K562 (cell line): ENCODE data around the gene WWOX. TPM values are rescaled to one million over a fixed set of nuclear protein-coding genes. Genes with fewer than 3 reads are reported as not detected.
A peak's percentile ranks its signal among the peaks of the same experiment; 100 is the strongest.

Experiments
- ATAC-seq: fragments of 200-7000 bp; cut with Tn5 transposase; 3 replicates; pipeline ENCODE4 v1.9.1; 2020; ENCODE audit warnings: moderate library complexity
- BruUV-seq: library from RNA; stranded (reverse); fragments of 400-500 nt; replicated peaks from 2 replicates; lab custom pipeline; 2021; lab: Mats Ljungman, UMichigan
- CTCF ChIA-PET: fragments of 300-600 bp; formaldehyde crosslinking; extraction: SDS; loops from one replicate; lab custom pipeline; 2021; ENCODE audit warnings: low intra/inter-chr PET ratio; lab: Yijun Ruan, JAX
- POLR2A ChIA-PET: fragments of 300-600, 350-650 bp; sonication (Branson Sonifier 250); formaldehyde crosslinking; extraction: SDS; loops from one replicate; lab custom pipeline; 2021; ENCODE audit warnings: antibody characterized with exemption, inconsistent platforms; lab: Yijun Ruan, JAX
- DNase-seq, 4 experiments: peaks; one replicate each; pipeline versions ENCODE4 v3.0.0 to v3.0.0-alpha.2; 2011 to 2018; ENCODE audit warnings: low spot score in 3 of 4, mixed read lengths in 3 of 4; ENCODE audit errors: extremely low read depth in 1 of 4
- FAIRE-seq: peaks from 2 replicates; lab custom pipeline; 2011; peaks lifted over from hg19 to GRCh38; lab: Jason Lieb, UNC
- H2AFZ ChIP-seq: 2 replicates; pipeline ENCODE4 v1.6.0; 2011; ENCODE audit warnings: low read depth, low read length, control low read depth, inconsistent platforms
- H3K27ac ChIP-seq: fragments of 200-600 bp; 3 replicates; pipeline ENCODE4 v1.8.0; 2011; ENCODE audit warnings: low read depth, mild to moderate bottlenecking, control low read depth, inconsistent platforms, low read length, moderate library complexity, mixed read lengths; ENCODE audit errors: extremely low read depth
- H3K27me3 ChIP-seq, 2 experiments: fragments of 300-600 bp in 1 of 2; 2 replicates in 1 of 2; 3 replicates in 1 of 2; pipeline versions ENCODE4 v1.6.0 to v1.8.0; 2011; ENCODE audit warnings: inconsistent platforms in 2 of 2, low read length in 2 of 2, mild to moderate bottlenecking in 1 of 2, mixed read lengths in 1 of 2, moderate library complexity in 1 of 2; ENCODE audit not compliant: control insufficient read depth in 2 of 2, insufficient read depth in 2 of 2
- H3K36me3 ChIP-seq: fragments of 300-600 bp; 3 replicates; pipeline ENCODE4 v1.8.0; 2011; ENCODE audit warnings: mild to moderate bottlenecking, low read length, inconsistent platforms; ENCODE audit not compliant: control insufficient read depth, insufficient read depth
- H3K4me1 ChIP-seq, 2 experiments: fragments of 200-600 bp in 1 of 2; replicated peaks in 1 of 2; 2 replicates in 1 of 2; 3 replicates in 1 of 2; pipeline versions ENCODE4 v1.5.1 to v1.8.0; 2011; ENCODE audit warnings: inconsistent platforms in 2 of 2, low read length in 2 of 2, mild to moderate bottlenecking in 1 of 2, mixed read lengths in 1 of 2, moderate library complexity in 1 of 2; ENCODE audit not compliant: control insufficient read depth in 2 of 2, insufficient read depth in 2 of 2
- H3K4me2 ChIP-seq: 2 replicates; pipeline ENCODE4 v1.6.1; 2011; ENCODE audit warnings: low read length, control low read depth, inconsistent platforms, mixed read lengths; ENCODE audit not compliant: insufficient read depth
- H3K4me3 ChIP-seq: fragments of 200-600 bp; sonication (generic), shearing (Covaris generic); 2 replicates; pipeline ENCODE4 v1.5.1; 2016; ENCODE audit warnings: control low read depth, inconsistent platforms
- H3K79me2 ChIP-seq: fragments of 200-600 bp; 3 replicates; pipeline ENCODE4 v1.8.0; 2011; ENCODE audit warnings: low read length, inconsistent platforms; ENCODE audit not compliant: control insufficient read depth, insufficient read depth
- H3K9ac ChIP-seq, 2 experiments: 2 replicates each; pipeline versions ENCODE4 v1.6.0 to v1.6.1; 2011; ENCODE audit warnings: low read depth in 2 of 2, low read length in 2 of 2, control low read depth in 1 of 2, inconsistent platforms in 1 of 2, mild to moderate bottlenecking in 1 of 2, mixed read lengths in 1 of 2; ENCODE audit not compliant: insufficient read depth in 1 of 2
- H3K9me1 ChIP-seq: one replicate; pipeline ENCODE4 v1.6.0; 2011; ENCODE audit warnings: inconsistent platforms, mild to moderate bottlenecking, low read length, moderate library complexity; ENCODE audit not compliant: control insufficient read depth, insufficient read depth
- H3K9me3 ChIP-seq: replicated peaks from 2 replicates; pipeline ENCODE4 v1.5.1; 2011; ENCODE audit warnings: low read depth, low read length, inconsistent platforms; ENCODE audit not compliant: control insufficient read depth, insufficient read depth
- H4K20me1 ChIP-seq: replicated peaks from 2 replicates; pipeline ENCODE4 v1.6.1; 2011; ENCODE audit warnings: low read length, inconsistent platforms, mixed read lengths; ENCODE audit not compliant: control insufficient read depth, insufficient read depth
- CEBPB ChIP-seq: fragments of 450-650 bp; IDR thresholded peaks from 2 replicates; pipeline ENCODE4 v1.6.1; 2016; ENCODE audit warnings: missing genetic modification characterization, missing compliant biosample characterization
- CGGBP1 ChIP-seq: fragments of 250-450 bp; sonication (Bioruptor Pico); IDR thresholded peaks from 2 replicates; pipeline ENCODE4 v1.9.0; 2021; ENCODE audit warnings: mild to moderate bottlenecking
- FOXA3 ChIP-seq, 2 experiments: fragments of 450-650 bp in 1 of 2; sonication (generic) in 1 of 2; formaldehyde crosslinking; IDR thresholded peaks in 1 of 2; conservative IDR thresholded peaks in 1 of 2; 2 replicates each; pipeline versions ENCODE4 v1.4.0 to v1.8.0; 2020 to 2022; ENCODE audit warnings: mild to moderate bottlenecking in 2 of 2, missing genetic modification reagents in 1 of 2
- GATAD2B ChIP-seq: fragments of 450-650 bp; IDR thresholded peaks from 2 replicates; pipeline ENCODE4 v1.6.1; 2017; ENCODE audit warnings: mild to moderate bottlenecking, borderline replicate concordance
- GTF2A2 ChIP-seq: IDR thresholded peaks from 2 replicates; pipeline ENCODE4 v1.6.1; 2016; ENCODE audit warnings: mild to moderate bottlenecking, missing genetic modification characterization, missing compliant biosample characterization
- HNRNPH1 ChIP-seq: fragments of 200-400 bp; formaldehyde crosslinking; optimal IDR thresholded peaks from 2 replicates; pipeline ENCODE3; 2017; ENCODE audit warnings: low read depth, mild to moderate bottlenecking, low read length, moderate library complexity
- KAT7 ChIP-seq: sonication (generic); formaldehyde crosslinking; IDR thresholded peaks from 2 replicates; pipeline ENCODE4 v1.8.0; 2022; ENCODE audit warnings: missing genetic modification reagents, mild to moderate bottlenecking, borderline replicate concordance
- KDM2B ChIP-seq: fragments of 250-450 bp; sonication (Bioruptor Pico); IDR thresholded peaks from 2 replicates; pipeline ENCODE4 v1.8.0; 2021; ENCODE audit warnings: mild to moderate bottlenecking, moderate library complexity
- KLF1 ChIP-seq: fragments of 450-650 bp; IDR thresholded peaks from 2 replicates; pipeline ENCODE4 v1.6.1; 2016; ENCODE audit warnings: missing genetic modification characterization, missing compliant biosample characterization
- NRF1 ChIP-seq, 2 experiments: fragments of 450-650 bp; IDR thresholded peaks in 1 of 2; conservative IDR thresholded peaks in 1 of 2; 2 replicates each; pipeline ENCODE4 v1.6.1; 2014; ENCODE audit warnings: mild to moderate bottlenecking in 2 of 2
- RBM25 ChIP-seq: fragments of 200-400 bp; formaldehyde crosslinking; IDR thresholded peaks from 2 replicates; pipeline ENCODE4 v1.6.1; 2018; ENCODE audit warnings: low read length, low read depth, moderate library complexity; ENCODE audit not compliant: severe bottlenecking
- SNRNP70 ChIP-seq: fragments of 200-400 bp; formaldehyde crosslinking; optimal IDR thresholded peaks from 2 replicates; pipeline ENCODE3; 2017; ENCODE audit warnings: low read depth, low read length
- SUPT5H ChIP-seq: fragments of 450-650 bp; IDR thresholded peaks from 2 replicates; pipeline ENCODE4 v1.6.1; 2016
- XRCC4 ChIP-seq: IDR thresholded peaks from one replicate; pipeline ENCODE4 v1.6.1; 2011; ENCODE audit not compliant: insufficient read depth, insufficient read length; ENCODE audit errors: extremely low read depth
- ZBED1 ChIP-seq: IDR thresholded peaks from 2 replicates; pipeline ENCODE4 v1.6.1; 2014
- ZNF384 ChIP-seq: IDR thresholded peaks from 2 replicates; pipeline ENCODE4 v1.6.1; 2012; ENCODE audit warnings: low read depth, low read length, improper control_type of control experiment
- ZNF408 ChIP-seq: fragments of 250-450 bp; sonication (Bioruptor Pico); IDR thresholded peaks from 2 replicates; pipeline ENCODE4 v1.4.0; 2020; ENCODE audit warnings: low read depth, mild to moderate bottlenecking, moderate library complexity
- WGBS: fragments of 100-300 bp; shearing (Covaris generic); methylation state at CpG from one replicate; pipeline ENCODE4 v1.1.6; 2016; ENCODE audit warnings: low coverage, mixed read lengths; ENCODE audit not compliant: insufficient coverage; ENCODE audit errors: missing lambda C conversion rate; 5-methylcytosine and 5-hydroxymethylcytosine counted together
- in situ Hi-C: fragments of 300-500 bp; cut with MboI; formaldehyde crosslinking; loops from 4 replicates; pipeline ENCODE4 v1.15.0; 2018; ENCODE audit warnings: inconsistent platforms, mixed read lengths
- intact Hi-C: fragments of 100-400 bp; cut with micrococcal nuclease; formaldehyde crosslinking; loops from 2 replicates; pipeline ENCODE4 v1.14.2; 2022
- polyA plus RNA-seq, 8 experiments: library from polyadenylated mRNA; depleted of rRNA in 4 of 8; stranded (reverse) in 5 of 8; unstranded in 3 of 8; fragments of >200 nt; fragmentation: Nextera tagmentation in 2 of 8; fragmentation: Illumina TruSeq in 1 of 8; extraction: Ambion mirVana in 2 of 8; extraction: Trizol in 1 of 8; gene quantifications; 2 replicates each; pipeline versions ENCODE4 v1.2.1 to v1.2.3, GENCODE V29; 2011 to 2014; ENCODE audit warnings: inconsistent platforms in 1 of 8, missing spikeins in 1 of 8
- total RNA-seq, 7 experiments: library from RNA; depleted of rRNA in 6 of 7; stranded (reverse); fragments of >200 nt in 6 of 7; fragmentation: Illumina TruSeq in 2 of 7; extraction: Trizol in 2 of 7; gene quantifications; 2 replicates each; pipeline versions ENCODE4 v1.2.1 to v1.2.3, GENCODE V29; 2011 to 2021; ENCODE audit warnings: low replicate concordance in 1 of 7
- TF ChIP-seq, protein P1 (sequence below): sonication (generic); formaldehyde crosslinking; IDR thresholded peaks from 2 replicates; pipeline ENCODE4 v1.8.0; 2022; ENCODE audit warnings: mild to moderate bottlenecking, missing genetic modification reagents

WWOX gene
- total and polyA plus RNA-seq, 9 of the 15 experiments (the other 6 are each of a cell fraction or from before 2014, with no cell fraction given) = 1.6 to 22.7 (median 8.1) TPM

GRCh38 chr16:78493573-78493972 lies 394.1 kb downstream of the WWOX start:
- H3K9me1 ChIP-seq = no peaks in the 10 kb centered on the region
- no peaks in the 10 kb centered on the region for H3K79me2 ChIP-seq
- in situ Hi-C loops (no loop called here), intact Hi-C loops (no loop called here)
- H3K27me3 ChIP-seq = peaks cover 4 to 8% of the 10 kb centered on the region in 2 experiments; a peak in 4 of 5 replicates
- peak; percentile 71 for TF ChIP-seq RBM25
- no peak for TF ChIP-seq KLF1 (tag)
- H3K4me3 ChIP-seq = no peak overlapping the region
- 8% methylated on average over 8 of the region's 8 CpGs for WGBS
- H4K20me1 ChIP-seq = no peaks in the 10 kb centered on the region
- ChIA-PET POLR2A (no interaction called here), CTCF (no interaction called here)
- H3K27ac ChIP-seq = no peak overlapping the region
- BruUV-seq = no TSS peak
- H3K4me2 ChIP-seq = no peak overlapping the region
- DNase-seq (no peak), FAIRE-seq (no peak), ATAC-seq (no peak)
- H3K9ac ChIP-seq = no peak overlapping the region
- no peaks in the 10 kb centered on the region for H3K9me3 ChIP-seq
- no peak overlapping the region for H2AFZ ChIP-seq
- no peaks in the 10 kb centered on the region for H3K4me1 ChIP-seq
- H3K36me3 ChIP-seq = no peaks in the 10 kb centered on the region

GRCh38 chr16:78494105-78494504 lies 394.7 kb downstream of the WWOX start:
- ChIA-PET POLR2A (no interaction called here), CTCF (no interaction called here)
- H3K4me2 ChIP-seq = no peak overlapping the region
- FAIRE-seq = no peak
- H3K36me3 ChIP-seq = no peaks in the 10 kb centered on the region
- no peaks in the 10 kb centered on the region for H3K9me1 ChIP-seq
- no peaks in the 10 kb centered on the region for H3K9me3 ChIP-seq
- no peak for TF ChIP-seq ZNF384
- no peak for TF ChIP-seq GTF2A2 (tag)
- no peak for TF ChIP-seq CEBPB
- TF ChIP-seq XRCC4 = no peak
- TF ChIP-seq NRF1 (conservative IDR thresholded peaks at IDR 0.05 in 1 of 2, IDR thresholded peaks at IDR 0.05 in 1 of 2) = no peak
- TF ChIP-seq ZNF408 (CRISPR knock-in tag) = no peak
- TF ChIP-seq SUPT5H = no peak
- no peak for TF ChIP-seq KAT7
- TF ChIP-seq KDM2B (CRISPR knock-in tag) = no peak
- TF ChIP-seq GATAD2B = no peak
- TF ChIP-seq SNRNP70 = no peak
- no peak for TF ChIP-seq HNRNPH1
- no peak for TF ChIP-seq CGGBP1
- TF ChIP-seq ZBED1 = no peak
- no peak for TF ChIP-seq FOXA3 (CRISPR knock-in tag; conservative IDR thresholded peaks at IDR 0.05 in 1 of 2, IDR thresholded peaks at IDR 0.05 in 1 of 2)
- TF ChIP-seq, protein P1, sequence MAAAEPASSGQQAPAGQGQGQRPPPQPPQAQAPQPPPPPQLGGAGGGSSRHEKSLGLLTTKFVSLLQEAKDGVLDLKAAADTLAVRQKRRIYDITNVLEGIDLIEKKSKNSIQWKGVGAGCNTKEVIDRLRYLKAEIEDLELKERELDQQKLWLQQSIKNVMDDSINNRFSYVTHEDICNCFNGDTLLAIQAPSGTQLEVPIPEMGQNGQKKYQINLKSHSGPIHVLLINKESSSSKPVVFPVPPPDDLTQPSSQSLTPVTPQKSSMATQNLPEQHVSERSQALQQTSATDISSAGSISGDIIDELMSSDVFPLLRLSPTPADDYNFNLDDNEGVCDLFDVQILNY (CRISPR knock-in tag) = no peak
- H3K79me2 ChIP-seq = no peaks in the 10 kb centered on the region
- H3K9ac ChIP-seq = no peak overlapping the region
- 0% methylated on average over 2 of the region's 2 CpGs for WGBS
- intact Hi-C loops = no loop called here
- no peak overlapping the region for H3K4me3 ChIP-seq
- H3K4me1 ChIP-seq = no peaks in the 10 kb centered on the region
- H3K27ac ChIP-seq = no peak overlapping the region
- no peak overlapping the region for H2AFZ ChIP-seq
- BruUV-seq = no TSS peak
- no peak for ATAC-seq
- DNase-seq = no peak
- peaks cover 6 to 12% of the 10 kb centered on the region in 2 experiments; a peak in 4 of 5 replicates for H3K27me3 ChIP-seq
- in situ Hi-C loops = no loop called here
- no peaks in the 10 kb centered on the region for H4K20me1 ChIP-seq
